ENCODE results near the gene LOXHD1.

LOXHD1 gene

DNA sequence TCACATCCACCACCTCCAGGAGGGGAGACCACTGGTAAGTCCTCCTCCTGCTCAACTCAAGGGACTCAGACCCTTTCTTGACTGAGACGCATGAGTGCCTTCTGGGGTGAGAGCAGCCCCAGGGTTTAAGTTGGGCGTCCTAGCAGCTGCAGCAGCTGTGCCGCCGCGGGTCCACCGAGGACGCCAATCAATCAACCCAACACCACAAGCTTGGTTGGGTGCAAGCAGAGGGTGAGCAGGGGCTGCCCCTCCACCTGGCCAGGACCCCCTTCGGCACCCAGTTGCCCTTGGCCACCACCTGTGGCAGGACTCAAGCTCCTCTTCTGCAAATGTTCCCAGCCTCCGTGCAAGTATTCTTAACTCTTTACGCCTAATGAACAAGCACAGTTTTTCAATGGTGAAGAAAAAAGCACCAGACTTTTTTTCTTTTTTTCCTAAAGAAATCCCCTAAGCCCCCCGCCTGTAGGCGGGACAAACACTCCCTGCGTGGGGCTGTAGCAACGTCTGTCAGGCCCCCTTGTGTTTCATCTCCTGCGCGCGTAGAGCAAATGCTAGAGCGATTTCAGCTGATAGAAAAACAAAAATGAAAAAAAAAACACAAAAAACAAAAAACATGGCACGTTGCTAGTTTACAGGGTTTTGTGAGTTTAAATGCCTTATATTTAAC lies 197.1 kb downstream of the LOXHD1 start:
- Histone ChIP-seq H3K4me3 (replicated peaks; ENCODE audit: insufficient read depth, low read length) (no peak overlapping the region), H3K27ac (replicated peaks) (no peak overlapping the region), H3K27me3 (ENCODE audit: insufficient read depth, poor library complexity, severe bottlenecking) (peaks cover 8% of the 10 kb centered on the region)
- DNase-seq (ENCODE audit: low read depth in 1 of 2, low spot score in 1 of 2), result no peak
- TF ChIP-seq SPI1 (IDR thresholded peaks at IDR 0.05; ENCODE audit: borderline replicate concordance, low read depth) (no peak), POLR2AphosphoS5 (IDR thresholded peaks at IDR 0.05; ENCODE audit: low read depth) (no peak), GABPA (IDR thresholded peaks at IDR 0.05; ENCODE audit: low read depth) (no peak)
- TF ChIP-seq, protein P1, sequence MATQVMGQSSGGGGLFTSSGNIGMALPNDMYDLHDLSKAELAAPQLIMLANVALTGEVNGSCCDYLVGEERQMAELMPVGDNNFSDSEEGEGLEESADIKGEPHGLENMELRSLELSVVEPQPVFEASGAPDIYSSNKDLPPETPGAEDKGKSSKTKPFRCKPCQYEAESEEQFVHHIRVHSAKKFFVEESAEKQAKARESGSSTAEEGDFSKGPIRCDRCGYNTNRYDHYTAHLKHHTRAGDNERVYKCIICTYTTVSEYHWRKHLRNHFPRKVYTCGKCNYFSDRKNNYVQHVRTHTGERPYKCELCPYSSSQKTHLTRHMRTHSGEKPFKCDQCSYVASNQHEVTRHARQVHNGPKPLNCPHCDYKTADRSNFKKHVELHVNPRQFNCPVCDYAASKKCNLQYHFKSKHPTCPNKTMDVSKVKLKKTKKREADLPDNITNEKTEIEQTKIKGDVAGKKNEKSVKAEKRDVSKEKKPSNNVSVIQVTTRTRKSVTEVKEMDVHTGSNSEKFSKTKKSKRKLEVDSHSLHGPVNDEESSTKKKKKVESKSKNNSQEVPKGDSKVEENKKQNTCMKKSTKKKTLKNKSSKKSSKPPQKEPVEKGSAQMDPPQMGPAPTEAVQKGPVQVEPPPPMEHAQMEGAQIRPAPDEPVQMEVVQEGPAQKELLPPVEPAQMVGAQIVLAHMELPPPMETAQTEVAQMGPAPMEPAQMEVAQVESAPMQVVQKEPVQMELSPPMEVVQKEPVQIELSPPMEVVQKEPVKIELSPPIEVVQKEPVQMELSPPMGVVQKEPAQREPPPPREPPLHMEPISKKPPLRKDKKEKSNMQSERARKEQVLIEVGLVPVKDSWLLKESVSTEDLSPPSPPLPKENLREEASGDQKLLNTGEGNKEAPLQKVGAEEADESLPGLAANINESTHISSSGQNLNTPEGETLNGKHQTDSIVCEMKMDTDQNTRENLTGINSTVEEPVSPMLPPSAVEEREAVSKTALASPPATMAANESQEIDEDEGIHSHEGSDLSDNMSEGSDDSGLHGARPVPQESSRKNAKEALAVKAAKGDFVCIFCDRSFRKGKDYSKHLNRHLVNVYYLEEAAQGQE (IDR thresholded peaks at IDR 0.05; ENCODE audit: insufficient replicate concordance, low read depth), result no peak
- TF ChIP-seq, protein P2, sequence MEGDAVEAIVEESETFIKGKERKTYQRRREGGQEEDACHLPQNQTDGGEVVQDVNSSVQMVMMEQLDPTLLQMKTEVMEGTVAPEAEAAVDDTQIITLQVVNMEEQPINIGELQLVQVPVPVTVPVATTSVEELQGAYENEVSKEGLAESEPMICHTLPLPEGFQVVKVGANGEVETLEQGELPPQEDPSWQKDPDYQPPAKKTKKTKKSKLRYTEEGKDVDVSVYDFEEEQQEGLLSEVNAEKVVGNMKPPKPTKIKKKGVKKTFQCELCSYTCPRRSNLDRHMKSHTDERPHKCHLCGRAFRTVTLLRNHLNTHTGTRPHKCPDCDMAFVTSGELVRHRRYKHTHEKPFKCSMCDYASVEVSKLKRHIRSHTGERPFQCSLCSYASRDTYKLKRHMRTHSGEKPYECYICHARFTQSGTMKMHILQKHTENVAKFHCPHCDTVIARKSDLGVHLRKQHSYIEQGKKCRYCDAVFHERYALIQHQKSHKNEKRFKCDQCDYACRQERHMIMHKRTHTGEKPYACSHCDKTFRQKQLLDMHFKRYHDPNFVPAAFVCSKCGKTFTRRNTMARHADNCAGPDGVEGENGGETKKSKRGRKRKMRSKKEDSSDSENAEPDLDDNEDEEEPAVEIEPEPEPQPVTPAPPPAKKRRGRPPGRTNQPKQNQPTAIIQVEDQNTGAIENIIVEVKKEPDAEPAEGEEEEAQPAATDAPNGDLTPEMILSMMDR (IDR thresholded peaks at IDR 0.05; ENCODE audit: insufficient read depth, low read length), result no peak

- no peak overlapping the region for H3K27ac ChIP-seq (replicated peaks)
- DNase-seq (ENCODE audit: low read depth in 1 of 2, low spot score in 1 of 2), result no peak
These were observed 198.5 kb downstream of the LOXHD1 start for GRCh38 chr18:46458472-46458871.

GRCh38 chr18:46456691-46457090 lies 200.3 kb downstream of the LOXHD1 start:
- no peak overlapping the region for H3K4me3 ChIP-seq (replicated peaks; ENCODE audit: insufficient read depth, low read length)
- DNase-seq (ENCODE audit: low read depth in 1 of 2, low spot score in 1 of 2), result no peak
- H3K27ac ChIP-seq (replicated peaks), result no peak overlapping the region
- no peaks in the 10 kb centered on the region for H3K27me3 ChIP-seq (ENCODE audit: insufficient read depth, poor library complexity, severe bottlenecking)
- TF ChIP-seq GABPA (IDR thresholded peaks at IDR 0.05; ENCODE audit: low read depth), result no peak
- no peak for TF ChIP-seq POLR2AphosphoS5 (IDR thresholded peaks at IDR 0.05; ENCODE audit: low read depth)
- TF ChIP-seq, protein P2 (IDR thresholded peaks at IDR 0.05; ENCODE audit: insufficient read depth, low read length), result no peak

More at GRCh38 chr18:46458472-46458871, 198.5 kb downstream of the LOXHD1 start:
- TF ChIP-seq GABPA (IDR thresholded peaks at IDR 0.05; ENCODE audit: low read depth) (no peak), POLR2AphosphoS5 (IDR thresholded peaks at IDR 0.05; ENCODE audit: low read depth) (no peak), SPI1 (IDR thresholded peaks at IDR 0.05; ENCODE audit: borderline replicate concordance, low read depth) (no peak)
- TF ChIP-seq, protein P1 (IDR thresholded peaks at IDR 0.05; ENCODE audit: insufficient replicate concordance, low read depth), result no peak
- TF ChIP-seq, protein P2 (IDR thresholded peaks at IDR 0.05; ENCODE audit: insufficient read depth, low read length), result no peak
- Histone ChIP-seq H3K27me3 (ENCODE audit: insufficient read depth, poor library complexity, severe bottlenecking) (peaks cover 3% of the 10 kb centered on the region), H3K4me3 (replicated peaks; ENCODE audit: insufficient read depth, low read length) (no peak overlapping the region)

DNA sequence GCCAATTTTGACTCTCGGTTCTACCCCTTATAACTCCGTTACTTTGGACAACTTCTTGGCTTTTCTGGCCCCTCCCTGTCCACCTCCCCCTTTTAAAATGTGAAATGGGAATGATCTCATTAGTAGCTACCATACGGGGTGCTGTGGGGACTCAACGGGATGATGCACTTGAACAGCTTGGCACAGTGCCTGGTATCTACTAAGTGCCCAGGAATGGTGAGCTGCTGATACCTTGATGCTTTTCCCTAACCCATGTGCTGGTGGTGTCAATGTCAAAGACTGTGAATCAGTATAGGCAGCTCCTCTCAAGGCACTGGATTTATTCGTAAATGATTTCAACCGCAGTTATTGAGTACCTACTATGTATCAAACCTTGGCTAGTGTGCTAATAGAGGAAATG lies 204.2 kb downstream of the LOXHD1 start:
- H3K27ac ChIP-seq (replicated peaks), result no peak overlapping the region
- no peaks in the 10 kb centered on the region for H3K27me3 ChIP-seq (ENCODE audit: insufficient read depth, poor library complexity, severe bottlenecking)
- no peak overlapping the region for H3K4me3 ChIP-seq (replicated peaks; ENCODE audit: insufficient read depth, low read length)
- TF ChIP-seq SPI1 (IDR thresholded peaks at IDR 0.05; ENCODE audit: borderline replicate concordance, low read depth), result no peak
- no peak for TF ChIP-seq POLR2AphosphoS5 (IDR thresholded peaks at IDR 0.05; ENCODE audit: low read depth)
- TF ChIP-seq GABPA (IDR thresholded peaks at IDR 0.05; ENCODE audit: low read depth), result no peak
- TF ChIP-seq, protein P1 (IDR thresholded peaks at IDR 0.05; ENCODE audit: insufficient replicate concordance, low read depth), result no peak
- TF ChIP-seq, protein P2 (IDR thresholded peaks at IDR 0.05; ENCODE audit: insufficient read depth, low read length), result no peak
- DNase-seq (ENCODE audit: low read depth in 1 of 2, low spot score in 1 of 2), result no peak
